Kidney (tissue), 14 donors: ENCODE measurements around the gene ARPP19. TPM values are rescaled to one million over a fixed set of nuclear protein-coding genes. Genes with fewer than 3 reads are reported as not detected.

Experiments used
- DNase-seq, 5 donors: peaks; one replicate each; pipeline ENCODE4 v3.0.0-alpha.2; 2013 to 2020
- FAIRE-seq: peaks from 2 replicates; lab custom pipeline; 2012; peaks lifted over from hg19 to GRCh38; lab: Jason Lieb, UNC
- H3K27ac ChIP-seq, 2 donors: one replicate each; pipeline ENCODE4 v1.7.0; 2013; ENCODE audit warnings: low read depth in 2 of 2, low read length in 2 of 2, inconsistent platforms in 1 of 2
- H3K27me3 ChIP-seq: one replicate; pipeline ENCODE4 v1.7.1; 2013; ENCODE audit warnings: low read length, inconsistent platforms; ENCODE audit not compliant: control insufficient read depth, insufficient read depth
- H3K36me3 ChIP-seq, 3 donors: one replicate each; pipeline versions ENCODE4 v1.7.0 to v1.7.1; 2013; ENCODE audit warnings: low read length in 3 of 3, control low read depth in 1 of 3, inconsistent platforms in 1 of 3; ENCODE audit not compliant: insufficient read depth in 3 of 3, control insufficient read depth in 2 of 3
- H3K4me1 ChIP-seq, 3 donors: one replicate each; pipeline versions ENCODE4 v1.7.0 to v1.7.1; 2013; ENCODE audit warnings: low read length in 3 of 3, inconsistent platforms in 1 of 3, low read depth in 1 of 3; ENCODE audit not compliant: control insufficient read depth in 2 of 3, insufficient read depth in 2 of 3
- H3K4me3 ChIP-seq, 3 donors: one replicate each; pipeline versions ENCODE4 v1.7.0 to v1.8.1; 2013; ENCODE audit warnings: low read length in 3 of 3, control low read depth in 1 of 3, inconsistent platforms in 1 of 3
- H3K9ac ChIP-seq, 3 donors: one replicate each; pipeline versions ENCODE4 v1.7.0 to v1.7.1; 2013; ENCODE audit warnings: low read length in 3 of 3, control low read depth in 1 of 3, inconsistent platforms in 1 of 3
- H3K9me3 ChIP-seq, 3 donors: one replicate each; pipeline versions ENCODE4 v1.7.0 to v1.7.1; 2013; ENCODE audit warnings: low read length in 3 of 3, control low read depth in 1 of 3, inconsistent platforms in 1 of 3; ENCODE audit not compliant: control insufficient read depth in 2 of 3, insufficient read depth in 1 of 3
- intact Hi-C: fragments of 100-400 bp; cut with DNase I; formaldehyde crosslinking; loops from one replicate; pipeline ENCODE4 v1.11.1; 2022
- polyA plus RNA-seq: library from polyadenylated mRNA; stranded (reverse); fragments of 350-450 nt; fragmentation: Illumina TruSeq; extraction: RNeasy Lipid Tissue Mini Kit (QIAGEN cat#74804); gene quantifications from one replicate; pipeline ENCODE4 v1.2.3, GENCODE V29; 2014; ENCODE audit warnings: low read depth, low replicate concordance; ENCODE audit not compliant: insufficient read depth
- total RNA-seq: library from RNA; stranded (reverse); fragmentation: NEBNext Ultra II Directional; extraction: Animal tissue kit (Norgen Biotek cat#: 25700); gene quantifications from one replicate; pipeline ENCODE4 v1.2.1, GENCODE V29; 2021
- TF ChIP-seq, protein P1 (sequence below): IDR thresholded peaks from 3 replicates; pipeline ENCODE4 v1.5.1; 2012; ENCODE audit warnings: mild to moderate bottlenecking, moderate library complexity, borderline replicate concordance; ENCODE audit not compliant: insufficient read depth; ENCODE audit errors: extremely low read depth
- donor health status: control.
- donor health status: control.
- donor health status: control.
- donor health status: control.
- donor health status: control.
- donor health status: DM: yes; HTN: yes; CAD: no.
- donor health status: Normal renal cell carcinoma (clear cell type).

Gene ARPP19
- total and polyA plus RNA-seq, 2 donors from 2014 or later, result 43.0 to 160 TPM

DNA sequence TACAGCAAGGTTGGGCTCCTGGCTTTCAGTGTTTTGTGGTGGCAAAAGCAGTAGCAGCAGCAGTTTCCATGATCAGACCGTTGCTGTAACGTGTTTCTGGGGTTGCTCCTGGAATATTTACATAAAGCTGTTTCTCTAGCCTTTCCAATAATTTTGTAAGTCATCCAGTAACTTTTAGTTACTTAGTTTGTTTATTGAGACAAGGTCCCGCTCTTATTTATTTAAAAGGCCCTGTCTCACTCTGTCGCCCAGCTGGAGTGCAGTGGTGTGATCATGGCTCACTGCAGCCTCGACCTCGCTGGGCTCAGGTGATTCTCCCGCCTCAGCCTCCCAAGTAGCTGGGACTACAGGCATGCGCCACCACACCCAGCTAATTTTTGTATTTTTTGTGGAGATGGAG is 31.4 kb downstream of the ARPP19 start:
- Histone ChIP-seq H3K27me3 (no peaks in the 10 kb centered on the region), H3K9ac (no peak overlapping the region), H3K27ac (no peak overlapping the region), H3K36me3 (no peaks in the 10 kb centered on the region), H3K4me3 (no peak overlapping the region), H3K4me1 (peaks cover 0 to 4% (median 0%) of the 10 kb centered on the region in 3 donors), H3K9me3 (no peaks in the 10 kb centered on the region)
- DNase-seq (no peak), FAIRE-seq (no peak)
- TF ChIP-seq, protein P1, sequence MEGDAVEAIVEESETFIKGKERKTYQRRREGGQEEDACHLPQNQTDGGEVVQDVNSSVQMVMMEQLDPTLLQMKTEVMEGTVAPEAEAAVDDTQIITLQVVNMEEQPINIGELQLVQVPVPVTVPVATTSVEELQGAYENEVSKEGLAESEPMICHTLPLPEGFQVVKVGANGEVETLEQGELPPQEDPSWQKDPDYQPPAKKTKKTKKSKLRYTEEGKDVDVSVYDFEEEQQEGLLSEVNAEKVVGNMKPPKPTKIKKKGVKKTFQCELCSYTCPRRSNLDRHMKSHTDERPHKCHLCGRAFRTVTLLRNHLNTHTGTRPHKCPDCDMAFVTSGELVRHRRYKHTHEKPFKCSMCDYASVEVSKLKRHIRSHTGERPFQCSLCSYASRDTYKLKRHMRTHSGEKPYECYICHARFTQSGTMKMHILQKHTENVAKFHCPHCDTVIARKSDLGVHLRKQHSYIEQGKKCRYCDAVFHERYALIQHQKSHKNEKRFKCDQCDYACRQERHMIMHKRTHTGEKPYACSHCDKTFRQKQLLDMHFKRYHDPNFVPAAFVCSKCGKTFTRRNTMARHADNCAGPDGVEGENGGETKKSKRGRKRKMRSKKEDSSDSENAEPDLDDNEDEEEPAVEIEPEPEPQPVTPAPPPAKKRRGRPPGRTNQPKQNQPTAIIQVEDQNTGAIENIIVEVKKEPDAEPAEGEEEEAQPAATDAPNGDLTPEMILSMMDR, result no peak
- intact Hi-C loops, result no loop called here

DNA sequence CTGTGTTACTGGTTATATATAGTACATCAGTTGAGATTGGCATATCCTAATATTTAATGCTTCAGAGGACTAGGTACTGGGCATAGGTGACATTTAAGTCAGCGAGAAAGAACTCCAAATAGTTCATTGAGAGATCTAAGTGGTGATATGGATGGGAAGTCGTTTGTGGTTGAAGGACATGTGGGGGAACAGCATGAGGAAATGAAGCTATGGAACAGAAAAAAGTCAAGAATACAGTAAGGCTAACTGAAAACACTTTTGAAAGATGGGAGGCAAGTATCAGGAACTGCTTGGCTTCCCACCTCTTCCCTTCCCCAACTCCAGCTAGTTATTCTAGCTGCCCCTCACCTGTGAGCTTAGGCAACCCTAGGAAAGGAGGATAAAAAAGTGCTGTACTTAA is 36.4 kb downstream of the ARPP19 start:
- peaks cover 19% of the 10 kb centered on the region for H3K27me3 ChIP-seq
- H3K9me3 ChIP-seq, result no peaks in the 10 kb centered on the region
- no peak for DNase-seq
- H3K36me3 ChIP-seq, result no peaks in the 10 kb centered on the region
- H3K4me3 ChIP-seq, result no peak overlapping the region
- no peak overlapping the region for H3K27ac ChIP-seq
- TF ChIP-seq, protein P1, result no peak
- H3K9ac ChIP-seq, result no peak overlapping the region
- no peak for FAIRE-seq
- intact Hi-C loops, result no loop called here
- H3K4me1 ChIP-seq, result peaks cover 0 to 8% (median 0%) of the 10 kb centered on the region in 3 donors

DNA sequence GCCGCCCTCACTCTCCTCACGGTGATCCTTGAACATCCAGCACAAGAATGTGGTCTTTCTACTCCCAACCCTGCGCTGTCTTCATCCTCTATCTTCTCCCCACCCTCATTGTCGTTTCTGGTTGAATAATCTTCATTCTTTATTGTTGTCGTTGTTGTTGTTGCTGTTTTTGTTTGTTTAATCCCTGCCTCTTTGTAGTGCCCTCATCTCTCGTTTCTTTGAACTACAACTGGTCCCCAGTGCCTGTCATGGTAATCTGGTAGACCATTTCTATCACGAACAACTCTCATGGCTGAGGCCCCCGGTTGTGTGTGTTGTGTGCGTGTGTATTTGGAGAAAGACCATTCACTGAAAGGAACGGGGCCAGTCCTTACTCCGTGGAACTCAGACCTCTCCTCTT is 38.9 kb downstream of the ARPP19 start:
- H3K9ac ChIP-seq, result peak overlapping the region; percentile 12 to 68 (median 56)

More for the DNA sequence above, 38.9 kb downstream of the ARPP19 start:
- no peak for DNase-seq
- Histone ChIP-seq H3K4me1 (peaks cover 0 to 8% (median 0%) of the 10 kb centered on the region in 3 donors), H3K36me3 (no peaks in the 10 kb centered on the region), H3K9me3 (no peaks in the 10 kb centered on the region), H3K4me3 (peak overlapping the region in 2 of 3 donors; percentile 80 to 83), H3K27ac (no peak overlapping the region), H3K27me3 (peaks cover 19% of the 10 kb centered on the region)
- TF ChIP-seq, protein P1, result no peak
- no peak for FAIRE-seq
- intact Hi-C loops, result no loop called here
